Spleen (tissue), 7 donors: ENCODE measurements around the gene TRIM13.

Experiments used
- CTCF ChIP-seq, 11 experiments: fragments of 200-600 bp in 7 of 11; fragments of 450-650 bp in 4 of 11; sonication (generic) in 4 of 11; IDR thresholded peaks in 8 of 11; conservative IDR thresholded peaks in 3 of 11; 1 replicate in 7 of 11; 2 replicates in 4 of 11; pipeline versions ENCODE4 v1.4.0 to v1.8.0; 2016 to 2021; ENCODE audit warnings: antibody characterized with exemption in 11 of 11, inconsistent platforms in 4 of 11, mild to moderate bottlenecking in 1 of 11
- POLR2A ChIP-seq, 3 donors: fragments of 450-650 bp; IDR thresholded peaks; one replicate each; pipeline ENCODE4 v1.5.1; 2017; ENCODE audit warnings: antibody characterized with exemption in 3 of 3, mild to moderate bottlenecking in 1 of 3
- donor health status: DM: no; HTN: no; CAD: no; lungs with moderate emphysema.
- donor health status: DM: no; HTN: no; CAD: no.
- donor health status: DM: no; HTN: no; CAD: no.

- TF ChIP-seq POLR2A (IDR thresholded peaks at IDR 0.05) (no peak), CTCF (IDR thresholded peaks at IDR 0.05 in 8 of 11, conservative IDR thresholded peaks at IDR 0.05 in 3 of 11) (no peak)
These were observed 58.6 kb downstream of the TRIM13 start for GRCh38 chr13:50055454-50055853.
